ENCODE results near the gene TNK2.
A peak's percentile ranks its signal among the peaks of the same experiment; 100 is the strongest.
"Not testable (repeated sequence)": the region's sequence is repeated elsewhere in the genome, so short reads cannot be mapped to it uniquely, and the experiment has no call there.

TNK2 gene

GRCh38 chr3:195907934-195908693 lies at the start of gene TNK2:
Gene TNK2, minus strand, starts transcription at chr3:195908551. Its CDS starts 19,963 bp downstream, at chr3:195888588.
- DNase-seq (ENCODE audit: low spot score) = peak; percentile 44

- DNase-seq (ENCODE audit: low spot score) = no peak
Measured at GRCh38 chr3:195956577-195956976, 48.2 kb upstream of the TNK2 start.

- DNase-seq (ENCODE audit: low spot score) = not testable (repeated sequence)
Measured at GRCh38 chr3:195955416-195955841, 47.1 kb upstream of the TNK2 start.

- DNase-seq (ENCODE audit: low spot score) = not testable (repeated sequence)
Measured at GRCh38 chr3:195954752-195955119, 46.4 kb upstream of the TNK2 start.

GRCh38 chr3:195954052-195954751 lies 45.9 kb upstream of the TNK2 start:
- peak; percentile 85 for DNase-seq (ENCODE audit: low spot score)

GRCh38 chr3:195952590-195952989 lies 44.2 kb upstream of the TNK2 start:
- DNase-seq (ENCODE audit: low spot score) = not testable (repeated sequence)

- not testable (repeated sequence) for DNase-seq (ENCODE audit: low spot score)
Measured at GRCh38 chr3:195951443-195952177, 43.3 kb upstream of the TNK2 start.

GRCh38 chr3:195950731-195951130 lies 42.4 kb upstream of the TNK2 start:
- DNase-seq (ENCODE audit: low spot score) = not testable (repeated sequence)

GRCh38 chr3:195950164-195950563 lies 41.8 kb upstream of the TNK2 start:
- DNase-seq (ENCODE audit: low spot score) = not testable (repeated sequence)

- not testable (repeated sequence) for DNase-seq (ENCODE audit: low spot score)
Measured at GRCh38 chr3:195946910-195947699, 38.8 kb upstream of the TNK2 start.

GRCh38 chr3:195941265-195941815 lies 33.0 kb upstream of the TNK2 start:
- not testable (repeated sequence) for DNase-seq (ENCODE audit: low spot score)

GRCh38 chr3:195940806-195941205 lies 32.5 kb upstream of the TNK2 start:
- not testable (repeated sequence) for DNase-seq (ENCODE audit: low spot score)

- DNase-seq (ENCODE audit: low spot score) = not testable (repeated sequence)
Measured at GRCh38 chr3:195939526-195940470, 31.4 kb upstream of the TNK2 start.

- DNase-seq (ENCODE audit: low spot score) = not testable (repeated sequence)
Measured at GRCh38 chr3:195933044-195933430, 24.7 kb upstream of the TNK2 start.

GRCh38 chr3:195932418-195933043 lies 24.2 kb upstream of the TNK2 start:
- DNase-seq (ENCODE audit: low spot score) = no peak

GRCh38 chr3:195931582-195932273 lies 23.4 kb upstream of the TNK2 start:
- DNase-seq (ENCODE audit: low spot score) = no peak

GRCh38 chr3:195929452-195929851 lies 21.1 kb upstream of the TNK2 start:
- DNase-seq (ENCODE audit: low spot score) = no peak

GRCh38 chr3:195921334-195921791 lies 13.0 kb upstream of the TNK2 start:
- peak; percentile 64 for DNase-seq (ENCODE audit: low spot score)

- DNase-seq (ENCODE audit: low spot score) = no peak
Measured at GRCh38 chr3:195918176-195918575, 9.8 kb upstream of the TNK2 start.
